H9 (cell line): ENCODE results near the gene TPSAB1. TPM values are rescaled to one million over a fixed set of nuclear protein-coding genes. Genes with fewer than 3 reads are reported as not detected.

Source experiments
- DNase-seq: peaks from one replicate; pipeline ENCODE4 v3.0.0-alpha.2; 2017
- H2AFZ ChIP-seq: one replicate; pipeline ENCODE4 v1.6.1; 2013; ENCODE audit warnings: mild to moderate bottlenecking, low read length, control low read depth, moderate library complexity
- H2AK5ac ChIP-seq: 2 replicates; pipeline ENCODE4 v1.6.1; 2013; ENCODE audit warnings: low read length, control low read depth, mixed read lengths; ENCODE audit not compliant: insufficient read length
- H2BK120ac ChIP-seq: one replicate; pipeline ENCODE4 v1.6.1; 2013; ENCODE audit warnings: low read depth, mild to moderate bottlenecking, low read length, control low read depth, inconsistent platforms; ENCODE audit not compliant: poor library complexity, severe bottlenecking
- H2BK12ac ChIP-seq: 2 replicates; pipeline ENCODE4 v1.6.1; 2013; ENCODE audit warnings: low read length, control low read depth, mixed read lengths, low read depth; ENCODE audit not compliant: insufficient read length
- H2BK15ac ChIP-seq: 2 replicates; pipeline ENCODE4 v1.6.1; 2013; ENCODE audit warnings: low read depth, low read length, control low read depth
- H2BK20ac ChIP-seq: one replicate; pipeline ENCODE4 v1.6.1; 2013; ENCODE audit warnings: low read depth, mild to moderate bottlenecking, low read length, control low read depth, inconsistent platforms; ENCODE audit not compliant: poor library complexity, severe bottlenecking
- H2BK5ac ChIP-seq: 2 replicates; pipeline ENCODE4 v1.6.1; 2013; ENCODE audit warnings: low read length, control low read depth, mixed read lengths; ENCODE audit not compliant: insufficient read length
- H3K14ac ChIP-seq: 2 replicates; pipeline ENCODE4 v1.6.1; 2013; ENCODE audit warnings: low read length, control low read depth; ENCODE audit not compliant: insufficient read depth
- H3K18ac ChIP-seq: 2 replicates; pipeline ENCODE4 v1.6.1; 2013; ENCODE audit warnings: low read depth, mild to moderate bottlenecking, mixed read lengths, low read length, control low read depth; ENCODE audit not compliant: insufficient read length
- H3K23ac ChIP-seq: 2 replicates; pipeline ENCODE4 v1.6.1; 2013; ENCODE audit warnings: low read length, control low read depth, mixed read lengths, low read depth; ENCODE audit not compliant: insufficient read length
- H3K23me2 ChIP-seq: 2 replicates; pipeline ENCODE4 v1.6.1; 2013; ENCODE audit warnings: low read depth, mild to moderate bottlenecking, mixed read lengths, low read length, control low read depth; ENCODE audit not compliant: insufficient read length, poor library complexity, severe bottlenecking
- H3K27ac ChIP-seq: 2 replicates; pipeline ENCODE4 v1.5.1; 2013; ENCODE audit warnings: low read length, control low read depth, mixed read lengths, low read depth; ENCODE audit not compliant: insufficient read length
- H3K27me3 ChIP-seq: 2 replicates; pipeline ENCODE4 v1.6.1; 2013; ENCODE audit warnings: low read length, control low read depth, inconsistent platforms; ENCODE audit not compliant: insufficient read depth
- H3K4ac ChIP-seq: 2 replicates; pipeline ENCODE4 v1.6.1; 2013; ENCODE audit warnings: low read depth, mild to moderate bottlenecking, control low read depth, inconsistent platforms, low read length, moderate library complexity
- H3K4me1 ChIP-seq: 2 replicates; pipeline ENCODE4 v1.6.1; 2013; ENCODE audit warnings: low read length, control low read depth, inconsistent platforms; ENCODE audit not compliant: insufficient read depth
- H3K4me2 ChIP-seq: 2 replicates; pipeline ENCODE4 v1.6.1; 2013; ENCODE audit warnings: low read length, control low read depth, mixed read lengths; ENCODE audit not compliant: insufficient read length, insufficient read depth
- H3K56ac ChIP-seq: 2 replicates; pipeline ENCODE4 v1.6.1; 2013; ENCODE audit warnings: low read depth, mild to moderate bottlenecking, mixed read lengths, low read length, control low read depth; ENCODE audit not compliant: insufficient read length
- H3K79me1 ChIP-seq: 2 replicates; pipeline ENCODE4 v1.6.1; 2013; ENCODE audit warnings: low read depth, mild to moderate bottlenecking, moderate library complexity, low read length, control low read depth, inconsistent platforms; ENCODE audit not compliant: insufficient read depth, poor library complexity, severe bottlenecking
- H3K79me2 ChIP-seq: 2 replicates; pipeline ENCODE4 v1.6.1; 2013; ENCODE audit warnings: low read length, control low read depth, inconsistent platforms; ENCODE audit not compliant: insufficient read depth
- H3K9ac ChIP-seq: 2 replicates; pipeline ENCODE4 v1.6.1; 2013; ENCODE audit warnings: low read length, control low read depth, mixed read lengths; ENCODE audit not compliant: insufficient read length; ENCODE audit errors: extremely low read depth
- H3K9me3 ChIP-seq: one replicate; pipeline ENCODE4 v1.6.1; 2013; ENCODE audit warnings: low read depth, low read length, inconsistent platforms; ENCODE audit not compliant: control insufficient read depth
- H3T11ph ChIP-seq: one replicate; pipeline ENCODE4 v1.6.1; 2013; ENCODE audit warnings: mild to moderate bottlenecking, low read length, control low read depth, inconsistent platforms
- H4K20me1 ChIP-seq: one replicate; pipeline ENCODE4 v1.6.1; 2013; ENCODE audit not compliant: control insufficient read depth, insufficient read length, insufficient read depth
- H4K5ac ChIP-seq: 2 replicates; pipeline ENCODE4 v1.6.1; 2013; ENCODE audit warnings: low read depth, mild to moderate bottlenecking, mixed read lengths, low read length, control low read depth; ENCODE audit not compliant: insufficient read length
- H4K8ac ChIP-seq: replicated peaks from 2 replicates; pipeline ENCODE4 v1.6.1; 2013; ENCODE audit warnings: low read length, control low read depth, mixed read lengths, low read depth; ENCODE audit not compliant: insufficient read length
- H4K91ac ChIP-seq: 2 replicates; pipeline ENCODE4 v1.6.1; 2013; ENCODE audit warnings: low read depth, mild to moderate bottlenecking, moderate library complexity, mixed read lengths, low read length, control low read depth; ENCODE audit not compliant: insufficient read length
- H3K27ac Mint-ChIP-seq, 3 experiments: 2 replicates in 2 of 3; 3 replicates in 1 of 3; pipeline ENCODE4 v1.8.0; 2020 to 2021; ENCODE audit warnings: mixed read lengths in 3 of 3, mild to moderate bottlenecking in 1 of 3, moderate library complexity in 1 of 3
- H3K27me3 Mint-ChIP-seq: 2 replicates; pipeline ENCODE4 v1.8.0; 2021; ENCODE audit warnings: low read depth, mild to moderate bottlenecking, moderate library complexity, mixed read lengths
- H3K36me3 Mint-ChIP-seq, 3 experiments: 2 replicates in 2 of 3; 3 replicates in 1 of 3; pipeline ENCODE4 v1.8.0; 2020 to 2021; ENCODE audit warnings: low read depth in 3 of 3, mixed read lengths in 3 of 3; ENCODE audit not compliant: insufficient read depth in 1 of 3
- H3K4me1 Mint-ChIP-seq, 2 experiments: 2 replicates each; pipeline ENCODE4 v1.8.0; 2020; ENCODE audit warnings: mixed read lengths in 2 of 2
- H3K4me3 Mint-ChIP-seq, 2 experiments: 2 replicates in 1 of 2; 3 replicates in 1 of 2; pipeline ENCODE4 v1.8.0; 2020 to 2021; ENCODE audit warnings: mild to moderate bottlenecking in 2 of 2, mixed read lengths in 2 of 2, moderate library complexity in 1 of 2
- H3K9me3 Mint-ChIP-seq, 2 experiments: 2 replicates in 1 of 2; 3 replicates in 1 of 2; pipeline ENCODE4 v1.8.0; 2020; ENCODE audit warnings: mild to moderate bottlenecking in 2 of 2, mixed read lengths in 2 of 2, moderate library complexity in 1 of 2
- CTCF ChIP-seq: fragments of 200-600 bp; sonication (generic); conservative IDR thresholded peaks from 3 replicates; pipeline ENCODE4 v1.8.0; 2021; ENCODE audit warnings: antibody characterized with exemption, mild to moderate bottlenecking
- WGBS: extraction: QIAGEN DNeasy Blood & Tissue Kit; methylation state at CpG from one replicate; pipeline ENCODE4 v1.1.7; 2013; ENCODE audit warnings: missing lambda C conversion rate, low lambda C conversion rate, mixed read lengths; ENCODE audit not compliant: insufficient read length; ENCODE audit errors: extremely low coverage; 5-methylcytosine and 5-hydroxymethylcytosine counted together
- total RNA-seq: library from RNA; stranded (reverse); gene quantifications from 2 replicates; pipeline ENCODE4 v1.2.1, GENCODE V29; 2021

The TPSAB1 gene
- total RNA-seq, 1 experiment from 2014 or later: not detected

GRCh38 chr16:1283296-1283695 is 42.8 kb downstream of the TPSAB1 start:
- H3K4me3 Mint-ChIP-seq: no peak overlapping the region
- Histone ChIP-seq H2BK12ac (no peak overlapping the region), H2BK5ac (no peak overlapping the region), H3K27me3 (no peaks in the 10 kb centered on the region), H3K56ac (no peak overlapping the region), H4K20me1 (no peaks in the 10 kb centered on the region), H3K79me1 (no peaks in the 10 kb centered on the region), H3K79me2 (no peaks in the 10 kb centered on the region), H3K23me2 (no peaks in the 10 kb centered on the region), H4K91ac (no peak overlapping the region), H3K4ac (no peak overlapping the region), H3K9me3 (no peaks in the 10 kb centered on the region), H2BK20ac (no peak overlapping the region), H4K8ac (no peak overlapping the region), H2BK15ac (no peak overlapping the region), H3K27ac (no peak overlapping the region), H3K4me1 (no peaks in the 10 kb centered on the region; the same call in 1 of the 2 replicates), H2AFZ (no peak overlapping the region), H3K23ac (no peak overlapping the region), H3K14ac (no peak overlapping the region), H4K5ac (no peak overlapping the region), H3K9ac (no peak overlapping the region), H2AK5ac (no peak overlapping the region), H3K4me2 (no peak overlapping the region), H3T11ph (no peak overlapping the region), H2BK120ac (no peak overlapping the region), H3K18ac (no peak overlapping the region)
- no peak for TF ChIP-seq CTCF
- H3K27ac Mint-ChIP-seq: no peak overlapping the region
- H3K4me1 Mint-ChIP-seq: peaks cover 8 to 24% of the 10 kb centered on the region in 2 experiments; a peak in 3 of 4 replicates
- H3K27me3 Mint-ChIP-seq: peaks cover 49% of the 10 kb centered on the region
- no peaks in the 10 kb centered on the region for H3K9me3 Mint-ChIP-seq
- no peaks in the 10 kb centered on the region for H3K36me3 Mint-ChIP-seq
- DNase-seq: no peak
- no CpG with 5 or more reads among the region's 17 CpGs for WGBS
